Panc1 (cell line): ENCODE data around the gene ZIC2. TPM values are rescaled to one million over a fixed set of nuclear protein-coding genes. Genes with fewer than 3 reads are reported as not detected.

Source experiments
- ATAC-seq: fragments of 200-7000 bp; cut with Tn5 transposase; 2 replicates; pipeline ENCODE4 v1.9.1; 2020; ENCODE audit warnings: mild to moderate bottlenecking, moderate library complexity
- BruUV-seq: library from RNA; stranded (reverse); fragments of 400-500 nt; replicated peaks from 2 replicates; lab custom pipeline; 2021; lab: Mats Ljungman, UMichigan
- CTCF ChIA-PET: fragments of 300-600 bp; sonication (Branson Sonifier 250); formaldehyde crosslinking; loops from one replicate; lab custom pipeline; 2022; ENCODE audit warnings: antibody characterized with exemption; lab: Charles Lee
- POLR2A ChIA-PET: fragments of 300-600 bp; sonication (Branson Sonifier 250); formaldehyde crosslinking; loops from one replicate; lab custom pipeline; 2022; ENCODE audit warnings: antibody characterized with exemption; lab: Charles Lee
- DNase-seq: peaks from one replicate; pipeline ENCODE4 v3.0.0-alpha.2; 2010; ENCODE audit warnings: low read depth, low spot score
- H3K27ac ChIP-seq: 2 replicates; pipeline ENCODE4 v1.5.1; 2011; ENCODE audit warnings: mild to moderate bottlenecking, low read length, inconsistent platforms
- H3K27me3 ChIP-seq: fragments of 200-500 bp; sonication (Bioruptor generic); 2 replicates; pipeline ENCODE4 v1.6.0; 2014; ENCODE audit warnings: low read length, inconsistent platforms; ENCODE audit not compliant: control insufficient read depth, insufficient read depth
- H3K36me3 ChIP-seq: fragments of 200-500 bp; sonication (Bioruptor generic); 2 replicates; pipeline ENCODE4 v1.5.1; 2014; ENCODE audit warnings: inconsistent platforms, mild to moderate bottlenecking, low read length, moderate library complexity; ENCODE audit not compliant: control insufficient read depth, insufficient read depth
- H3K4me1 ChIP-seq: 2 replicates; pipeline ENCODE4 v1.5.1; 2011; ENCODE audit warnings: inconsistent platforms, mild to moderate bottlenecking, low read length, moderate library complexity; ENCODE audit not compliant: control insufficient read depth, insufficient read depth
- H3K4me3 ChIP-seq, 2 experiments: 2 replicates each; pipeline ENCODE4 v1.5.1; 2011 to 2012; ENCODE audit warnings: low read depth in 2 of 2, low read length in 2 of 2, mild to moderate bottlenecking in 2 of 2, inconsistent platforms in 1 of 2, moderate library complexity in 1 of 2
- H3K9me3 ChIP-seq: fragments of 200-500 bp; sonication (Bioruptor generic); 2 replicates; pipeline ENCODE4 v1.5.1; 2014; ENCODE audit warnings: low read depth, mild to moderate bottlenecking, inconsistent platforms, low read length, moderate library complexity; ENCODE audit not compliant: control insufficient read depth, insufficient read depth
- POLR2AphosphoS5 ChIP-seq: IDR thresholded peaks from 2 replicates; pipeline ENCODE4 v1.6.1; 2012; ENCODE audit warnings: mild to moderate bottlenecking, low read depth, low read length, moderate library complexity
- SIN3A ChIP-seq: IDR thresholded peaks from 2 replicates; pipeline ENCODE4 v1.6.1; 2012; ENCODE audit warnings: low read depth, mild to moderate bottlenecking, low read length, moderate library complexity, borderline replicate concordance; ENCODE audit not compliant: insufficient read depth
- TCF7L2 ChIP-seq: IDR thresholded peaks from 2 replicates; pipeline ENCODE4 v1.6.1; 2011; ENCODE audit warnings: mild to moderate bottlenecking, low read depth, low read length, inconsistent platforms
- in situ Hi-C: cut with HindIII; loops from 2 replicates; pipeline ENCODE4 v1.10.0; 2016; ENCODE audit warnings: low sequenced_read_pairs, low pct_unique_long_range_greater_than_20kb
- intact Hi-C: fragments of 100-400 bp; cut with micrococcal nuclease; formaldehyde crosslinking; loops from one replicate; pipeline ENCODE4 v1.10.0; 2022; ENCODE audit not compliant: unreplicated experiment
- total RNA-seq: library from RNA; stranded (reverse); gene quantifications from one replicate; pipeline ENCODE4 v1.2.1, GENCODE V29; 2021; ENCODE audit not compliant: unreplicated experiment
- TF ChIP-seq, protein P1 (sequence below): fragments of 450-650 bp; IDR thresholded peaks from 2 replicates; pipeline ENCODE4 v1.5.1; 2017; ENCODE audit warnings: mild to moderate bottlenecking
- TF ChIP-seq, protein P2 (sequence below), 2 experiments: IDR thresholded peaks; 2 replicates each; pipeline ENCODE4 v1.6.1; 2011 to 2012; ENCODE audit warnings: low read depth in 2 of 2, control low read depth in 1 of 2, low read length in 1 of 2, mild to moderate bottlenecking in 1 of 2, moderate library complexity in 1 of 2; ENCODE audit not compliant: insufficient read depth in 1 of 2

Gene ZIC2
- total RNA-seq, 1 experiment from 2014 or later = 54.5 TPM

DNA sequence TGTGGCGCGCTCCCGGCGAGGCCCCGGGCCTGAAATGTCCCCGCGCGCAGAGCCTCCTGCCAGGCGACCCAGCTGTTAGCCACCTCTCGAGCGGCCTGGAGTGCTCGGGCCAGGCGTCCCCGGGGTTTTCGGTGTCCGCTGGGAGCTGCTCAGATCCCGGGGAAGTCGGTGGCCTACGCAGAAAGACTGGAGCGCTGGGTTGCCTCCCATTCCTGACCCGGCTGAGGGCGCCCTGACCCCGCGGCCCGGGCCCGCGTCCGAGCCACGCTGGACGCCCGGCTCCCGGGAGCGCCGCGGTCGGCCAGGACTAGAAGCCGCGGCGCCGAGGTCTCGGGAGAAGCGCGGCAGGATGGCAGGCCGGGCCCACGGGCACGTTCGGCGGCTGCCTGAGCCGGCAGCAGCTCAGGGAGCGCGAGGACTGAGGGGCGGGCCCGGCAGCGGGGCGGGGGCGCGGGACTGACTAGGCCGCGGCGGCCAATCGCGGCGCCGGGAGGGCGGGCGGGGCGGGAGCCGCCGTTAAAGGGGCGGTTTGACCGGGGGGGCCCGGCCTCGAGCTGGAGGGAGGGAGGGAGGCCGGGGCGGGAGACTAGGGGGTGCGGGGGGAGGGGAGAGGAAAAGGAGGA lies 1.3 kb upstream of the ZIC2 start:
- intact Hi-C loops = loop anchor here (5.0 kb wide), 1 partner anchor 257 kb away; no protein-coding TSS in a partner anchor

DNA sequence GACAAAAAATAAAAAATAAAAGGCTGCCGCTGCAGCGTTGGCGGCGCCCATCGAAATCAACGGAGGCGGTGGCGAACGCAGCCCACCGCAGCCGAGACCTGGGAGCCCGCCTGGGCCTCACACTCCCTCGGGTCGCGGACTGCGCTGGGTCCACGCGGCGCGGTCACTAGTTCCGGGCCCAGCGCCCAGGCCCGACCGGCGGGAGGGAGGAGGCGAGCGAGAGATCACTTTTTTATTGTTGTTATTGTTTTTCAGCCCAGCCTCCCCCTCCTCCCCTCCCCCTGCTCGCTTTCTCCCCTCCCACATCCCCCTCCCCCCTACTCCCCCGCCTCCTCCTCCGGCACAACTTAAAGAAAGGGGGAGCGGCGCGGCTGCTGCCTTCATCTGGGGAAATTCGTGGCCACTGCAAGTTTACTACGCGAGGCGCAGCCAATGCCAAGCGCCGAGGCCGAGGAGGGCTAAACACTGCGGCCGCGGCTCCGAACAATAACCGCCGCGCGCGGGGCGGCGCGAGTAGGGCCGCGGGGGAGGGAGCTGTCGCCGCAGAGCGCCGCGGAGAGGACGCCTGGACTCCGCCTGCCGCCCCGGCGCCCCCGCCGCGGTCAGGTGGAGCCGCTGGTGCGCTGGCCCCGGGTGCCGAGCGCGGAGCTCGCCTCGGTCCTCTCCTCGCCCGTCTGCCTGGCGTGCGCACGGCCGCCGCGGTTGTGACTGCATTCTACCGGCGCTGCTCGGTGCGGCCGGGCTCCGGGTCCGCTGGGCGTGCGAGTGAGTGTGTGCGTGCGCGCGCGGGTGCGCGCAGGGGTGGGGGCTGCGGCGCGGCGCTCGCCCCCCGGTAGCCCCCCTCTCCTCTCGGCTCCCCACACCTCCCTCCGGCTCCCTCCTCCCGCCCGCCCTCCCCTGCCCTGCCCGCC lies 505 bp upstream of the ZIC2 start:
- Histone ChIP-seq H3K36me3 (peaks cover 3% of the 10 kb centered on the region; the same call in 1 of the 2 replicates), H3K27me3 (no peaks in the 10 kb centered on the region), H3K27ac (no peak overlapping the region), H3K4me1 (peaks cover 21% of the 10 kb centered on the region), H3K4me3 (peak overlapping the region; percentile 75 to 84), H3K9me3 (no peaks in the 10 kb centered on the region)
- in situ Hi-C loops (no loop called here), intact Hi-C loops (loop anchor here (5.0 kb wide), 1 partner anchor 256 kb away; no protein-coding TSS in a partner anchor)
- ChIA-PET POLR2A (interaction anchor here (0.6 to 0.8 kb wide), 4 partner anchors 55 to 380 kb away, joined by 3 to 6 read pairs (median 4); no protein-coding TSS in a partner anchor), CTCF (interaction anchor here (0.6 to 0.8 kb wide), 2 partner anchors 105 to 222 kb away, joined by 6 to 10 read pairs; no protein-coding TSS in a partner anchor)
- TF ChIP-seq POLR2AphosphoS5 (peak; percentile 49; the same call in 1 of the 2 replicates), SIN3A (peak; percentile 81; the same call in 1 of the 2 replicates), TCF7L2 (peak; percentile 73)
- TF ChIP-seq, protein P1, sequence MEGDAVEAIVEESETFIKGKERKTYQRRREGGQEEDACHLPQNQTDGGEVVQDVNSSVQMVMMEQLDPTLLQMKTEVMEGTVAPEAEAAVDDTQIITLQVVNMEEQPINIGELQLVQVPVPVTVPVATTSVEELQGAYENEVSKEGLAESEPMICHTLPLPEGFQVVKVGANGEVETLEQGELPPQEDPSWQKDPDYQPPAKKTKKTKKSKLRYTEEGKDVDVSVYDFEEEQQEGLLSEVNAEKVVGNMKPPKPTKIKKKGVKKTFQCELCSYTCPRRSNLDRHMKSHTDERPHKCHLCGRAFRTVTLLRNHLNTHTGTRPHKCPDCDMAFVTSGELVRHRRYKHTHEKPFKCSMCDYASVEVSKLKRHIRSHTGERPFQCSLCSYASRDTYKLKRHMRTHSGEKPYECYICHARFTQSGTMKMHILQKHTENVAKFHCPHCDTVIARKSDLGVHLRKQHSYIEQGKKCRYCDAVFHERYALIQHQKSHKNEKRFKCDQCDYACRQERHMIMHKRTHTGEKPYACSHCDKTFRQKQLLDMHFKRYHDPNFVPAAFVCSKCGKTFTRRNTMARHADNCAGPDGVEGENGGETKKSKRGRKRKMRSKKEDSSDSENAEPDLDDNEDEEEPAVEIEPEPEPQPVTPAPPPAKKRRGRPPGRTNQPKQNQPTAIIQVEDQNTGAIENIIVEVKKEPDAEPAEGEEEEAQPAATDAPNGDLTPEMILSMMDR = no peak
- TF ChIP-seq, protein P2, sequence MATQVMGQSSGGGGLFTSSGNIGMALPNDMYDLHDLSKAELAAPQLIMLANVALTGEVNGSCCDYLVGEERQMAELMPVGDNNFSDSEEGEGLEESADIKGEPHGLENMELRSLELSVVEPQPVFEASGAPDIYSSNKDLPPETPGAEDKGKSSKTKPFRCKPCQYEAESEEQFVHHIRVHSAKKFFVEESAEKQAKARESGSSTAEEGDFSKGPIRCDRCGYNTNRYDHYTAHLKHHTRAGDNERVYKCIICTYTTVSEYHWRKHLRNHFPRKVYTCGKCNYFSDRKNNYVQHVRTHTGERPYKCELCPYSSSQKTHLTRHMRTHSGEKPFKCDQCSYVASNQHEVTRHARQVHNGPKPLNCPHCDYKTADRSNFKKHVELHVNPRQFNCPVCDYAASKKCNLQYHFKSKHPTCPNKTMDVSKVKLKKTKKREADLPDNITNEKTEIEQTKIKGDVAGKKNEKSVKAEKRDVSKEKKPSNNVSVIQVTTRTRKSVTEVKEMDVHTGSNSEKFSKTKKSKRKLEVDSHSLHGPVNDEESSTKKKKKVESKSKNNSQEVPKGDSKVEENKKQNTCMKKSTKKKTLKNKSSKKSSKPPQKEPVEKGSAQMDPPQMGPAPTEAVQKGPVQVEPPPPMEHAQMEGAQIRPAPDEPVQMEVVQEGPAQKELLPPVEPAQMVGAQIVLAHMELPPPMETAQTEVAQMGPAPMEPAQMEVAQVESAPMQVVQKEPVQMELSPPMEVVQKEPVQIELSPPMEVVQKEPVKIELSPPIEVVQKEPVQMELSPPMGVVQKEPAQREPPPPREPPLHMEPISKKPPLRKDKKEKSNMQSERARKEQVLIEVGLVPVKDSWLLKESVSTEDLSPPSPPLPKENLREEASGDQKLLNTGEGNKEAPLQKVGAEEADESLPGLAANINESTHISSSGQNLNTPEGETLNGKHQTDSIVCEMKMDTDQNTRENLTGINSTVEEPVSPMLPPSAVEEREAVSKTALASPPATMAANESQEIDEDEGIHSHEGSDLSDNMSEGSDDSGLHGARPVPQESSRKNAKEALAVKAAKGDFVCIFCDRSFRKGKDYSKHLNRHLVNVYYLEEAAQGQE (IDR thresholded peaks at IDR 0.05; ENCODE audit: insufficient read depth in 1 of 2, low read depth in 2 of 2, low read length in 1 of 2) = no peak
- no TSS peak for BruUV-seq
- ATAC-seq (peak; percentile 67), DNase-seq (no peak)

More for the DNA sequence above, 1.3 kb upstream of the ZIC2 start:
- TF ChIP-seq SIN3A (no peak), POLR2AphosphoS5 (peak; percentile 61; the same call in 1 of the 2 replicates)
- TF ChIP-seq, protein P1 = peak; percentile 21; the same call in 1 of the 2 replicates
- TF ChIP-seq, protein P2 (IDR thresholded peaks at IDR 0.05; ENCODE audit: insufficient read depth in 1 of 2, low read depth in 2 of 2, low read length in 1 of 2) = no peak
- Histone ChIP-seq H3K36me3 (peaks cover 3% of the 10 kb centered on the region; the same call in 1 of the 2 replicates), H3K27me3 (no peaks in the 10 kb centered on the region), H3K4me3 (peak overlapping the region; percentile 75 to 84), H3K4me1 (peaks cover 21% of the 10 kb centered on the region), H3K27ac (peak overlapping the region; percentile 79), H3K9me3 (no peaks in the 10 kb centered on the region)
- ATAC-seq (peak; percentile 71), DNase-seq (no peak)
- no TSS peak for BruUV-seq
- in situ Hi-C loops = no loop called here
- CTCF ChIA-PET = no interaction called here
- POLR2A ChIA-PET = interaction anchor here (0.6 to 0.7 kb wide), 2 partner anchors 254 to 381 kb away, joined by 3 to 4 read pairs; no protein-coding TSS in a partner anchor
